IMR-90 (cell line): ENCODE data around the gene LHPP. TPM values are rescaled to one million over a fixed set of nuclear protein-coding genes. Genes with fewer than 3 reads are reported as not detected.

Experiments
- ATAC-seq: fragments of 200-7000 bp; cut with Tn5 transposase; 2 replicates; pipeline ENCODE4 v1.9.1; 2020; ENCODE audit warnings: low read depth, mild to moderate bottlenecking, moderate library complexity
- BruUV-seq: library from RNA; stranded (reverse); fragments of 400-500 nt; replicated peaks from 2 replicates; lab custom pipeline; 2021; lab: Mats Ljungman, UMichigan
- CTCF ChIA-PET: fragments of 300-600 bp; formaldehyde crosslinking; extraction: SDS; loops from one replicate; lab custom pipeline; 2021; ENCODE audit warnings: antibody characterized with exemption; lab: Yijun Ruan, JAX
- POLR2A ChIA-PET: fragments of 300-600 bp; sonication (Branson Sonifier 250); formaldehyde crosslinking; loops from one replicate; lab custom pipeline; 2022; ENCODE audit warnings: antibody characterized with exemption; ENCODE audit not compliant: unreplicated experiment; lab: Charles Lee
- DNase-seq: peaks from one replicate; pipeline ENCODE4 v3.0.0; 2013
- H2AFZ ChIP-seq: replicated peaks from 2 replicates; pipeline ENCODE3; 2013; ENCODE audit warnings: low read length, mild to moderate bottlenecking; ENCODE audit not compliant: poor library complexity
- H2AK5ac ChIP-seq: 2 replicates; pipeline ENCODE4 v1.6.1; 2013; ENCODE audit warnings: low read depth, low read length, inconsistent platforms
- H2AK9ac ChIP-seq: replicated peaks from 2 replicates; pipeline ENCODE3; 2013; ENCODE audit warnings: mild to moderate bottlenecking, low read depth, low read length, moderate library complexity; ENCODE audit not compliant: poor library complexity
- H2BK120ac ChIP-seq: 2 replicates; pipeline ENCODE4 v1.6.1; 2013; ENCODE audit warnings: low read depth, low read length, inconsistent platforms
- H2BK15ac ChIP-seq: 3 replicates; pipeline ENCODE4 v1.6.1; 2013; ENCODE audit warnings: low read depth, low read length, inconsistent platforms
- H2BK20ac ChIP-seq: 2 replicates; pipeline ENCODE4 v1.6.1; 2013; ENCODE audit warnings: low read depth, mild to moderate bottlenecking, inconsistent platforms, low read length, moderate library complexity
- H2BK5ac ChIP-seq: 2 replicates; pipeline ENCODE4 v1.6.1; 2013; ENCODE audit warnings: mild to moderate bottlenecking, low read depth, low read length, inconsistent platforms; ENCODE audit not compliant: poor library complexity, severe bottlenecking
- H3K14ac ChIP-seq: replicated peaks from 2 replicates; pipeline ENCODE4 v1.6.1; 2013; ENCODE audit warnings: low read depth, low read length, inconsistent platforms
- H3K18ac ChIP-seq: 2 replicates; pipeline ENCODE4 v1.6.1; 2013; ENCODE audit warnings: low read depth, low read length, control low read depth
- H3K23ac ChIP-seq: 2 replicates; pipeline ENCODE4 v1.6.1; 2013; ENCODE audit warnings: low read depth, low read length, inconsistent platforms
- H3K27ac ChIP-seq: 2 replicates; pipeline ENCODE4 v1.5.1; 2013; ENCODE audit warnings: mild to moderate bottlenecking, control low read depth, low read length; ENCODE audit not compliant: insufficient read depth
- H3K27me3 ChIP-seq: 2 replicates; pipeline ENCODE4 v1.6.1; 2013; ENCODE audit warnings: low read length; ENCODE audit not compliant: control insufficient read depth, insufficient read depth
- H3K36me3 ChIP-seq: 2 replicates; pipeline ENCODE4 v1.6.1; 2013; ENCODE audit warnings: low read length, mixed read lengths; ENCODE audit not compliant: control insufficient read depth, insufficient read depth
- H3K4ac ChIP-seq: 2 replicates; pipeline ENCODE4 v1.6.1; 2013; ENCODE audit warnings: low read depth, low read length, inconsistent platforms
- H3K4me1 ChIP-seq: 2 replicates; pipeline ENCODE4 v1.6.1; 2013; ENCODE audit warnings: low read length, mixed read lengths; ENCODE audit not compliant: control insufficient read depth, insufficient read depth
- H3K4me2 ChIP-seq: 2 replicates; pipeline ENCODE4 v1.6.1; 2013; ENCODE audit warnings: low read depth, mild to moderate bottlenecking, control low read depth, low read length, moderate library complexity
- H3K4me3 ChIP-seq: 2 replicates; pipeline ENCODE4 v1.5.1; 2013; ENCODE audit warnings: low read depth, mild to moderate bottlenecking, control low read depth, low read length, moderate library complexity; ENCODE audit not compliant: insufficient read depth
- H3K56ac ChIP-seq: 2 replicates; pipeline ENCODE4 v1.6.1; 2013; ENCODE audit warnings: low read length, inconsistent platforms; ENCODE audit not compliant: insufficient read depth; ENCODE audit errors: extremely low read depth
- H3K79me1 ChIP-seq, 2 experiments: 2 replicates each; pipeline ENCODE4 v1.6.1; 2013; ENCODE audit warnings: low read length in 2 of 2, inconsistent platforms in 1 of 2, low read depth in 1 of 2
- H3K9ac ChIP-seq: 2 replicates; pipeline ENCODE4 v1.6.1; 2013; ENCODE audit warnings: low read depth, low read length, control low read depth
- H3K9me1 ChIP-seq: 2 replicates; pipeline ENCODE4 v1.6.1; 2013; ENCODE audit warnings: low read length, inconsistent platforms; ENCODE audit not compliant: insufficient read depth
- H3K9me3 ChIP-seq: 2 replicates; pipeline ENCODE4 v1.6.1; 2013; ENCODE audit warnings: low read length; ENCODE audit not compliant: control insufficient read depth, insufficient read depth
- H4K20me1 ChIP-seq: 2 replicates; pipeline ENCODE4 v1.6.1; 2013; ENCODE audit warnings: low read length, inconsistent platforms; ENCODE audit not compliant: insufficient read depth
- H4K5ac ChIP-seq: 2 replicates; pipeline ENCODE4 v1.6.1; 2013; ENCODE audit warnings: mild to moderate bottlenecking, low read depth, low read length, control low read depth
- H4K8ac ChIP-seq, 2 experiments: 2 replicates each; pipeline ENCODE4 v1.6.1; 2013; ENCODE audit warnings: low read depth in 2 of 2, low read length in 2 of 2, control low read depth in 1 of 2, inconsistent platforms in 1 of 2
- H4K91ac ChIP-seq: 2 replicates; pipeline ENCODE4 v1.6.1; 2013; ENCODE audit warnings: low read depth, low read length, inconsistent platforms; ENCODE audit not compliant: insufficient read depth
- RCOR1 ChIP-seq: IDR thresholded peaks from 2 replicates; pipeline ENCODE4 v1.6.1; 2012; ENCODE audit warnings: mild to moderate bottlenecking, low read length, improper control_type of control experiment; ENCODE audit not compliant: insufficient replicate concordance
- USF2 ChIP-seq: fragments of 150-350 bp; IDR thresholded peaks from 2 replicates; pipeline ENCODE4 v1.6.1; 2017; ENCODE audit warnings: mild to moderate bottlenecking, antibody characterized with exemption, low read length, low read depth
- WGBS, 2 experiments: methylation state at CpG; one replicate each; pipeline versions ENCODE4 v1.1.5 to v1.1.7; 2013; ENCODE audit warnings: missing lambda C conversion rate in 2 of 2; ENCODE audit not compliant: insufficient read length in 1 of 2; ENCODE audit errors: extremely low coverage in 2 of 2; 5-methylcytosine and 5-hydroxymethylcytosine counted together
- dilution Hi-C: fragments of 300-500 bp; cut with HindIII; formaldehyde crosslinking; loops from one replicate; pipeline ENCODE4 v1.14.3; 2018; ENCODE audit warnings: low sequenced_read_pairs; ENCODE audit not compliant: unreplicated experiment
- in situ Hi-C: fragments of 300-500 bp; cut with MboI; formaldehyde crosslinking; loops from 3 replicates; pipeline ENCODE4 v1.14.3; 2019; ENCODE audit warnings: low sequenced_read_pairs, inconsistent platforms, mixed read lengths
- intact Hi-C: fragments of 100-400 bp; cut with micrococcal nuclease; formaldehyde crosslinking; loops from 2 replicates; pipeline ENCODE4 v1.10.0; 2022
- polyA plus RNA-seq, 3 experiments: library from polyadenylated mRNA; depleted of rRNA; stranded (reverse); fragments of >200 nt; gene quantifications; 2 replicates each; pipeline ENCODE4 v1.2.3, GENCODE V29; 2012; ENCODE audit warnings: low replicate concordance in 1 of 3
- total RNA-seq: library from RNA; depleted of rRNA; stranded (reverse); fragments of >200 nt; gene quantifications from 2 replicates; pipeline ENCODE4 v1.2.3, GENCODE V29; 2012

The LHPP gene
- total and polyA plus RNA-seq, 2 of the 4 experiments (the other 2 are of a cell fraction), result 2.7 to 8.3 TPM

GRCh38 chr10:124552691-124553276 is 91.2 kb downstream of the LHPP start:
- Histone ChIP-seq H2BK20ac (no peak overlapping the region), H4K8ac (no peak overlapping the region), H3K56ac (no peak overlapping the region), H2BK120ac (no peak overlapping the region), H4K20me1 (no peaks in the 10 kb centered on the region), H4K5ac (no peak overlapping the region), H3K36me3 (no peaks in the 10 kb centered on the region), H3K9ac (no peak overlapping the region), H3K18ac (no peak overlapping the region), H3K79me1 (no peaks in the 10 kb centered on the region), H3K4me2 (no peak overlapping the region), H3K9me1 (no peaks in the 10 kb centered on the region), H3K4me1 (no peaks in the 10 kb centered on the region), H2AFZ (no peak overlapping the region), H2BK5ac (no peak overlapping the region), H3K23ac (no peak overlapping the region), H3K4me3 (no peak overlapping the region), H3K27ac (no peak overlapping the region), H3K9me3 (no peaks in the 10 kb centered on the region), H2AK5ac (no peak overlapping the region), H3K14ac (no peak overlapping the region), H3K27me3 (no peaks in the 10 kb centered on the region; the same call in 1 of the 2 replicates), H3K4ac (no peak overlapping the region), H4K91ac (no peak overlapping the region), H2BK15ac (no peak overlapping the region), H2AK9ac (no peak overlapping the region)
- TF ChIP-seq USF2, result no peak
- TF ChIP-seq RCOR1, result no peak
- BruUV-seq, result no TSS peak
- ChIA-PET CTCF (no interaction called here), POLR2A (no interaction called here)
- intact Hi-C loops, result no loop called here
- in situ Hi-C loops, result no loop called here
- ATAC-seq (no peak), DNase-seq (no peak)
- 86% methylated on average over 3 of the region's 14 CpGs; no CpG with 5 or more reads in 1 of the 2 experiments for WGBS, 2 experiments
- dilution Hi-C loops, result no loop called here
